ENCODE results near the gene ZSWIM8.

ZSWIM8 gene

DNA sequence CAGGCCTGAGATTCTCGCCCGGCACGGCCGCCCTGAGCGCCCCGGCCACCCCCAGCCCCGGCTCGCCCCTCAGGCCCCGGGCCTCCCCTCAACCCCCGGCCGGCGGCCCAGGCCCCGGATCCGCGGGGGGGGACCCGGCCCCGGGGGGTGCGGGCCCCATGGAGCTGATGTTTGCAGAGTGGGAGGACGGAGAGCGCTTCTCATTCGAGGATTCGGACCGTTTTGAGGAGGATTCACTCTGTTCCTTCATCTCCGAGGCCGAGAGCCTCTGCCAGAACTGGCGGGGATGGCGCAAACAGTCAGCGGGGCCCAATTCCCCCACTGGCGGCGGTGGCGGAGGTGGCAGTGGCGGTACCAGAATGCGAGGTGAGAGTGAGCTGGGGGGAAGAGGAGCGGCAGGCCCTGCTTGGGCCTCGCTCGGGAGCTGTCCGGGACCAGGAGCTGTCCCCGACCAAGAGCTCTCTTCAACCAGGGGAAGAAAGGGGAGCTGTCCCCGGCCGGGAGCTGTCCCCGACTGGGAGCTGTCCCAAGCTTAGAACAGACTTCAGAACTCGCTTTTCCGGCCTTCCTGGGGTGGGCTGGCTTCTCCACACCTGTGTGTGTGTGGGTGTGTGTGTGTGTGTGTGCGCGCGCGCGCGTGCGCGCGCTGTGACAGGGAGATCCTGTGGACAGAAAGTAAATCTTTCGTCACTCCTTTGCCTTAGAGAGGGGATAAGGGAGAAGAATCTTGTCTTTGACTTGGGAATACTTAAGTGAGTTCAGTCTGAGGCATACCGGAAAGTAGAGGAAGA lies 510 bp downstream of the ZSWIM8 start:
- no peak for TF ChIP-seq GATA2 (IDR thresholded peaks at IDR 0.05; ENCODE audit: low read depth, low read length)
- TF ChIP-seq GATA3 (IDR thresholded peaks at IDR 0.05; ENCODE audit: low read depth, low read length): no peak

DNA sequence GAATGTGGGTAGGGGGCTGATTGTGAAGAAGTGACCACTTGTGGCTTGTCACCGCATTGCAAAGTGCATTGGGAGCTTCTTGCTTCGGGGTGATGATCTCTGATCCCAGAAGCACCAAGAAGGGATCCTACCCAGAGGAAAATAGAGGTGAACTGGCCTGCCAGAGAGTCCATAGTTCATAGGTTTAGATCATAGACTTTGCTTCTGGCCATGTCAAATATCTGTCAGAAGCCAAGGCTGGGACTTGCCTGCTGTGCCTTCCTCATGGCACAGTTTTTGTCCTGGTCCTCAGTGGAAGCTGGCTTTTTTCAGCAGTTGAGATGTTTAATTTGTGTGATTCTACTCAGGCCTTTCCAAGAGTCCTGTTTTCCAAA lies 1.1 kb downstream of the ZSWIM8 start:
- TF ChIP-seq GATA3 (IDR thresholded peaks at IDR 0.05; ENCODE audit: low read depth, low read length): no peak
- TF ChIP-seq GATA2 (IDR thresholded peaks at IDR 0.05; ENCODE audit: low read depth, low read length): no peak

DNA sequence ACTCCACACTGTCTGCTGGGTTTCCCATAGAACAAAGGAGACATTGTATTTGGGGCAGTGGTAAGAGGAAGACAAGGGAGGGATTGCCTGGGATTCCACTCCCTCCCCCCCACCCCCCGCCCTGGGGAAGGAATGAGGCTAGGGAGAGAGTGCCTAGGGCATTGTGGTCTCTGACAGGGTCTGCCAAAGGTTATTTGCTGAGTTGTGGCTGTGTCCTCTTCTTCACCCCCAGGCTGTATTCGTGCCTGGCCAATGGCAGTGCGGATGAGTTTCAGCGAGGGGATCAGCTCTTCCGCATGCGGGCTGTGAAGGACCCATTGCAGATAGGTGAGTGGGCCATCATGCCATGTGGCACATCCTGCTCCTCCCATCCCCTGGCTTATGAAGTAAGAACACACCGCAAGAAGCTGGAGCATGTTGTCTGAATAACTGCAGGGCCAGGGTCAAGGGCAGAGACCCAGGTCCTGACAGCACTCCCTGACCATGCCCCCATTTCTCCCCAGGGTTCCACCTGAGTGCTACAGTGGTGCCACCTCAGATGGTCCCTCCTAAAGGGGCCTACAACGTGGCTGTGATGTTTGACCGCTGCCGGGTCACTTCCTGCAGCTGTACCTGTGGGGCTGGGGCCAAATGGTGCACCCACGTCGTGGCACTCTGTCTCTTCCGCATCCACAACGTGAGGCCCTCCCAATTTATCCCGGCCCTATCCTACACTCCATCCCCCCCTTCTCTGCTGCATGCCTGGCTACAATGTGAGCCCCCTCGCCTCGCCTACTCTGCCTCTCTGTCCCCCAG lies 3.7 kb downstream of the ZSWIM8 start:
- TF ChIP-seq GATA2 (IDR thresholded peaks at IDR 0.05; ENCODE audit: low read depth, low read length) (no peak), GATA3 (IDR thresholded peaks at IDR 0.05; ENCODE audit: low read depth, low read length) (no peak)

DNA sequence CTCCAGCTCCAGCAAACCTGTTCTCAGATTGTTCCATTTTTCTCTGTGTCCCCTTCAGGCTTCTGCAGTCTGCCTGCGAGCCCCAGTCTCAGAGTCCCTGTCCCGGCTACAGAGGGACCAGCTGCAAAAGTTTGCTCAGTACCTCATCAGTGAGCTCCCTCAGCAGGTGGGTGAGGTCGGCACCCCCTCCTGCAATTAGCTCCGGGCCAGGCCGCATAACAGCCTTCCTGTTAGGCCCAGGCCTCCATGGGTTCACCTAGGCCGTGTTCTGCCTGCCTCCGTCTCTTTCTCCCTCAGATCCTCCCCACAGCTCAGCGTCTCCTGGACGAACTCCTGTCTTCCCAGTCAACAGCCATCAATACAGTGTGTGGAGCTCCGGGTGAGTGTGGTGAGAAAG lies 4.3 kb downstream of the ZSWIM8 start:
- no peak for TF ChIP-seq GATA3 (IDR thresholded peaks at IDR 0.05; ENCODE audit: low read depth, low read length)
- TF ChIP-seq GATA2 (IDR thresholded peaks at IDR 0.05; ENCODE audit: low read depth, low read length): no peak

DNA sequence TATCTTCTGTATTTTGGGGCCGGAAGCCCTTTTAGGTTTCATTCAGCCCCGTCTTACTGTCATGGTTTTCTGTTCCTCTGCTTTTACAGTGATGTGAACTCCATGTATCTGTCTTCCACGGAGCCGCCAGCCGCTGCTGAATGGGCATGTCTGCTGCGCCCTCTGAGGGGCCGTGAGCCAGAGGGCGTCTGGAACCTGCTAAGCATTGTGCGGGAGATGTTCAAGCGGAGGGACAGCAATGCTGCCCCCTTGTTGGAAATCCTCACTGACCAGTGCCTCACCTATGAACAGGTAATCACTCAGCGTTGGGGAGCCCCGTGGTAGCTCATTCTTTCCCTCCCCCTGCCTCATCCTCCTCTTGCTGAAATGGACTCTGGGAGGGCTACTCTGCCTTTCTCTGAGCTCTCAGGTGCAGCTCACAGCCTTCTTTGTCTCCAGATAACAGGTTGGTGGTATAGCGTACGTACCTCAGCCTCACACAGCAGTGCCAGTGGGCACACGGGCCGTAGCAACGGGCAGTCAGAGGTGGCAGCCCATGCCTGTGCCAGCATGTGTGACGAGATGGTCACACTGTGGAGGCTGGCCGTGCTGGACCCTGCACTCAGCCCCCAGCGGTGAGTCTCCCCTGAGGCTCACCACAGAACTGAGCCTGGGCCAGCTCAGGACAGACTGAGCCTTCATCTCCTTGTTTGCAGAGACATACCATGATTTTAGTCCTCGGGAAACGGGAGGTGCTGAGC lies 5.7 kb downstream of the ZSWIM8 start:
- TF ChIP-seq GATA3 (IDR thresholded peaks at IDR 0.05; ENCODE audit: low read depth, low read length): no peak
- TF ChIP-seq GATA2 (IDR thresholded peaks at IDR 0.05; ENCODE audit: low read depth, low read length): no peak

DNA sequence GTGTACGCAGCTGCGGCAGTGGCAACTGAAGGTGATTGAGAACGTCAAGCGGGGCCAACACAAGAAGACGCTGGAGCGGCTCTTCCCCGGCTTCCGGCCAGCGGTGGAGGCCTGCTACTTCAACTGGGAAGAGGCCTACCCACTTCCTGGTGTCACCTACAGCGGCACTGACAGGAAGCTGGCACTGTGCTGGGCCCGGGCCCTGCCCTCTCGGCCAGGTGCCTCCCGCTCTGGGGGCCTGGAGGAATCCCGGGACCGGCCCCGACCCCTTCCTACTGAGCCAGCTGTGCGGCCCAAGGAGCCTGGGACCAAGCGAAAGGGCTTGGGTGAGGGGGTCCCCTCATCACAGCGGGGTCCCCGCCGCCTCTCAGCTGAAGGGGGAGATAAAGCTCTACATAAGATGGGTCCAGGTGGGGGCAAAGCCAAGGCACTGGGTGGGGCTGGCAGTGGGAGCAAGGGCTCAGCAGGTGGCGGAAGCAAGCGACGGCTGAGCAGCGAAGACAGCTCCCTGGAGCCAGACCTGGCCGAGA lies 6.5 kb downstream of the ZSWIM8 start:
- no peak for TF ChIP-seq GATA2 (IDR thresholded peaks at IDR 0.05; ENCODE audit: low read depth, low read length)
- no peak for TF ChIP-seq GATA3 (IDR thresholded peaks at IDR 0.05; ENCODE audit: low read depth, low read length)

DNA sequence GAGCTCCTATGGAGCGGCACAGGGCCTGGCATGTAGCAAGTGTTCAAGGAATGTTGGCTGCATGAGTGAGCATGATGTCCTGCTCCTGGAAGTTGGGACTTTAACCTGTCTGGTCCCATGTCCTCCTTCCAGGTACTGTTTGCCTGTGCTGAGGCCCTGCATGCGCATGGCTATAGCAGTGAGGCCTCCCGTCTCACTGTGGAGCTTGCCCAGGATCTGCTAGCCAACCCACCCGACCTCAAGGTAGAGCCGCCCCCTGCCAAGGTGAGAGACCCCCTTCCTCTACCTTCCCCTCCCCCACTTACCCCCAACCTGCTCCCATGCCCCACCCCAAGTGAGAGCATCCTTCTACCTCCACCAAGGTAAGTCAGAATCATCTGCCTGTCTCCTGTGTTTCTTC lies 8.1 kb downstream of the ZSWIM8 start:
- TF ChIP-seq GATA3 (IDR thresholded peaks at IDR 0.05; ENCODE audit: low read depth, low read length) (no peak), GATA2 (IDR thresholded peaks at IDR 0.05; ENCODE audit: low read depth, low read length) (no peak)

DNA sequence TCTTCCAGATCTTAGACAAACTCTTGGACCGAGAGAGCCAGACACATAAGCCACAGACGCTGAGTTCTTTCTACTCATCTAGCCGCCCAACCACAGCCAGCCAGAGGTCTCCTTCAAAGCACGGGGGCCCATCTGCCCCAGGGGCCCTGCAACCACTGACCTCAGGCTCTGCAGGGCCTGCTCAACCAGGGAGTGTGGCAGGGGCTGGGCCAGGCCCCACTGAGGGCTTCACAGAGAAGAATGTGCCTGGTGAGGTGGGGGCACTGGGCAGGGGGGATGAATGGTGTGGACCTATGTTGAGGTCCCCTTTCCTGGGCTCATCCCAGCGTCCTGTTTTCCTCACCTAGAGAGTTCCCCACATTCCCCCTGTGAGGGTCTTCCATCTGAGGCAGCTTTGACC lies 11.4 kb downstream of the ZSWIM8 start:
- TF ChIP-seq GATA3 (IDR thresholded peaks at IDR 0.05; ENCODE audit: low read depth, low read length): no peak
- TF ChIP-seq GATA2 (IDR thresholded peaks at IDR 0.05; ENCODE audit: low read depth, low read length): no peak

DNA sequence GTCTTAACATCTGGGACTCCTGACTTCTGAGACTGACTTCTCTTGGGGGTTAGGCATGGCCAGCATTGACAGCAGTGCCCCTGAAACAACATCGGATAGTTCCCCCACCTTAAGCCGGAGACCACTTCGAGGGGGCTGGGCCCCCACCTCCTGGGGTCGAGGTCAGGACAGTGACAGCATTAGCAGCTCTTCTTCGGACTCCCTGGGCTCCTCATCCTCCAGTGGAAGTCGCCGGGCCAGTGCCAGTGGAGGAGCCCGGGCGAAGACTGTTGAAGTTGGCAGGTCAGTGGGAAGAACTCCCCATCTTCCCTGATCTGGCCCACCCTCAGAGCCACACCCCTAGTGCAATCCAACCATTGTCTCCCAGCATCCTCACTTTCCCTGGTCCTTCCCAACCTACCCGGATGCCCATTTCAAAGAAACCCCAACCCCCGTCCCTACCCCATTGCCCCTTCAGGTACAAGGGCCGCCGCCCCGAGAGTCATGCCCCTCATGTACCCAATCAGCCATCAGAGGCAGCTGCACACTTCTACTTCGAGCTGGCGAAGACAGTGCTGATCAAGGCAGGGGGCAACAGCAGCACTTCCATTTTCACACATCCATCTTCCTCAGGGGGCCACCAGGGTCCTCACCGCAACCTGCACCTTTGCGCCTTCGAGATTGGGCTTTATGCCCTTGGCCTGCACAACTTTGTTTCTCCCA lies 12.1 kb downstream of the ZSWIM8 start:
- TF ChIP-seq GATA2 (IDR thresholded peaks at IDR 0.05; ENCODE audit: low read depth, low read length): no peak
- TF ChIP-seq GATA3 (IDR thresholded peaks at IDR 0.05; ENCODE audit: low read depth, low read length): no peak

DNA sequence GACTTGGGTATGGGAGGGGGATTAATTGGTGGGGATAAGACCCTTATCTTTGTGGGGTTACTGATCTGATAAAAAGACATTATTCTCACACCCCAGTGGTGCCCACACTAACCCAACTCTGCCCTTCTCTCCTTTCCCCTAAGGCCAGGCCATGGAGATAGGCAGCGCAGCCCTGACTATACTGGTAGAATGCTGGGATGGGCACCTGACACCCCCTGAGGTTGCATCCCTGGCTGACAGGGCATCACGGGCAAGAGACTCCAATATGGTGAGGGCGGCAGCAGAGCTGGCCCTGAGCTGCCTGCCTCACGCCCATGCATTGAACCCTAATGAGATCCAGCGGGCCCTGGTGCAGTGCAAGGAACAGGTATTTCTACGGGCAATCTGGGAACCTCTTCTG lies 12.7 kb downstream of the ZSWIM8 start:
- TF ChIP-seq GATA2 (IDR thresholded peaks at IDR 0.05; ENCODE audit: low read depth, low read length): no peak
- TF ChIP-seq GATA3 (IDR thresholded peaks at IDR 0.05; ENCODE audit: low read depth, low read length): no peak

DNA sequence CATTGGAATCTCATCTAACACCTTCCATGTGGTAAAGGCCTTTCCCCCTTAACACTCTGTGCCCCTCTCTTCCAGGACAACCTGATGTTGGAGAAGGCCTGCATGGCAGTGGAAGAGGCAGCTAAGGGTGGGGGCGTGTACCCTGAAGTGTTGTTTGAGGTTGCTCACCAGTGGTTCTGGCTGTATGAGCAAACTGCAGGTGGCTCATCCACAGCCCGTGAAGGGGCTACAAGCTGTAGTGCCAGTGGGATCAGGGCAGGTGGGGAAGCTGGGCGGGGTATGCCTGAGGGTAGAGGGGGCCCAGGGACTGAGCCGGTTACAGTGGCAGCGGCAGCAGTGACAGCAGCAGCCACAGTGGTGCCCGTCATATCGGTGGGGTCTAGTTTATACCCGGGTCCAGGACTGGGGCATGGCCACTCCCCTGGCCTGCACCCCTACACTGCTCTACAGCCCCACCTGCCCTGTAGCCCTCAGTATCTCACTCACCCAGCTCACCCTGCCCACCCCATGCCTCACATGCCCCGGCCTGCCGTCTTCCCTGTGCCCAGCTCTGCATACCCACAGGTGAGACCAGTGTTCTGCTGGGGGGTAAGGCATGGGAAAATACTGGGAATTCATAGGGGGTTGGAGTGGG lies 13.6 kb downstream of the ZSWIM8 start:
- no peak for TF ChIP-seq GATA3 (IDR thresholded peaks at IDR 0.05; ENCODE audit: low read depth, low read length)
- no peak for TF ChIP-seq GATA2 (IDR thresholded peaks at IDR 0.05; ENCODE audit: low read depth, low read length)

DNA sequence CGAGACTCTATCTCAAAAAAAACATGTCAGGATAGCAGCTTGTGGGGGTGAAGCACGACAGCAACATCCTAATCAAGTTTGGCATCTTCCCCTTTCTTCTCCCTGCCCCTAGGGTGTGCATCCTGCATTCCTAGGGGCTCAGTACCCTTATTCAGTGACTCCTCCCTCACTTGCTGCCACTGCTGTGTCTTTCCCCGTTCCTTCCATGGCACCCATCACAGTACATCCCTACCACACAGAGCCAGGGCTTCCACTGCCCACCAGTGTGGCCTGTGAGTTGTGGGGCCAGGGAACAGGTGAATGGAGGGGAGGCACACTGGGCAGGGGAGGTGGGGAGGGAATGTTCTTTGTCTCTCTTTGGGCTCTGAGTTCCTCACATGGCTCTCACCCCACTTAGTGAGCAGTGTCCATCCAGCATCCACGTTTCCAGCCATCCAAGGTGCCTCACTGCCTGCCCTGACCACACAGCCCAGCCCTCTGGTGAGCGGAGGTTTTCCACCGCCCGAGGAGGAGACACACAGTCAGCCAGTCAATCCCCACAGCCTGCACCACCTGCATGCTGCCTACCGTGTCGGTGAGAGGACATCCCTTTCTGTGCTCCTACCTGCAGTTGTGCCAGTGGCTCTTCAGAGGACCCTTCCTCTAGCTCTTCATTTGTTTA lies 14.6 kb downstream of the ZSWIM8 start:
- TF ChIP-seq GATA3 (IDR thresholded peaks at IDR 0.05; ENCODE audit: low read depth, low read length) (no peak), GATA2 (IDR thresholded peaks at IDR 0.05; ENCODE audit: low read depth, low read length) (no peak)
